Measurements from ENCODE around the gene SYT2. TPM values are rescaled to one million over a fixed set of nuclear protein-coding genes. Genes with fewer than 3 reads are reported as not detected.

Gene SYT2
- total RNA-seq, 1 donor from 2014 or later: 0.06 TPM

DNA sequence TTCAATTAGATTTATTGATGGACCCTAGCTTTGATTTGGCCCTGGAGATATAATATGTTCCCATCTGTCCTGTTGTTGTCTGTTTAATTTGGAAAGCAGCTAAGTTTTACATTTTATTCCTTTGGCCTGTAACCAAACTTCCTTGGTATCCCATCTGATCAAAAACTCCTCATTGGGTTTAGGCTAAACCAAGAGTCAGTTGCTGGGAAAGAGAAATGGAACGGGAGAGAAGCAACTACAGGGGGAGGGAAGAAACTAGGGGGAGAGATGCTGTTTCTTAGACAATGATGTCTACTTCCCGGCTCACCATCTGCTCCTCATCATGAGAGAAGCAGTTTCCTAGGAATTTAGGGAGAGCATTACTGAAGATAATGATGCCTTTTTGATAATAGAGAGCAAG is 141.8 kb downstream of the SYT2 start:
- H3K27me3 ChIP-seq: no peaks in the 10 kb centered on the region
- H3K4me3 ChIP-seq: no peak overlapping the region
- DNase-seq: no peak
- H3K9me3 ChIP-seq: no peaks in the 10 kb centered on the region
- peaks cover 42% of the 10 kb centered on the region for H3K36me3 ChIP-seq
- peaks cover 25% of the 10 kb centered on the region for H3K4me1 ChIP-seq
- peak overlapping the region; percentile 45 for H3K27ac ChIP-seq
- ATAC-seq: no peak
- TF ChIP-seq, protein P1, sequence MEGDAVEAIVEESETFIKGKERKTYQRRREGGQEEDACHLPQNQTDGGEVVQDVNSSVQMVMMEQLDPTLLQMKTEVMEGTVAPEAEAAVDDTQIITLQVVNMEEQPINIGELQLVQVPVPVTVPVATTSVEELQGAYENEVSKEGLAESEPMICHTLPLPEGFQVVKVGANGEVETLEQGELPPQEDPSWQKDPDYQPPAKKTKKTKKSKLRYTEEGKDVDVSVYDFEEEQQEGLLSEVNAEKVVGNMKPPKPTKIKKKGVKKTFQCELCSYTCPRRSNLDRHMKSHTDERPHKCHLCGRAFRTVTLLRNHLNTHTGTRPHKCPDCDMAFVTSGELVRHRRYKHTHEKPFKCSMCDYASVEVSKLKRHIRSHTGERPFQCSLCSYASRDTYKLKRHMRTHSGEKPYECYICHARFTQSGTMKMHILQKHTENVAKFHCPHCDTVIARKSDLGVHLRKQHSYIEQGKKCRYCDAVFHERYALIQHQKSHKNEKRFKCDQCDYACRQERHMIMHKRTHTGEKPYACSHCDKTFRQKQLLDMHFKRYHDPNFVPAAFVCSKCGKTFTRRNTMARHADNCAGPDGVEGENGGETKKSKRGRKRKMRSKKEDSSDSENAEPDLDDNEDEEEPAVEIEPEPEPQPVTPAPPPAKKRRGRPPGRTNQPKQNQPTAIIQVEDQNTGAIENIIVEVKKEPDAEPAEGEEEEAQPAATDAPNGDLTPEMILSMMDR (IDR thresholded peaks at IDR 0.05): no peak
- intact Hi-C loops (cut with DNase I): no loop called here

DNA sequence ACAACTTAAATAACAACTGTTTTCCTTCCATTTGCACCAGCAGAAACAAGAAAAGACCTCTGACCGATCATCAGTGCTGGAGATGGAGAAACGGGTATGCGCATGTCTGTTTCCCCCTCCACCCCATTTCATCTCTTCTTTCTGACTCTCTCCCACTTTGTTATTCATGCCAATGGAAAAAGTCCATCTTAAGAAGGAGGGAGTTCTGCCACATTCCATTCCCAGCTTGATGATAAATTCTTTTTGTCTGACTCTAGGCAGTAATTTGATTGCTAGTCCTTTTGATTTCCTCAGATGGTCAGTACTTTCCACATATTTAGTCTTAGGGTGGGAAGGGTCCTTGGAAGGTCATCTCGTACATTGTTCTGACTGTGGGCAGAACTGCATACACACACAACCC is 142.5 kb downstream of the SYT2 start:
- Histone ChIP-seq H3K36me3 (peaks cover 49% of the 10 kb centered on the region), H3K4me3 (no peak overlapping the region), H3K9me3 (no peaks in the 10 kb centered on the region), H3K27me3 (no peaks in the 10 kb centered on the region), H3K4me1 (peaks cover 28% of the 10 kb centered on the region), H3K27ac (no peak overlapping the region)
- DNase-seq (no peak), ATAC-seq (no peak)
- intact Hi-C loops (cut with DNase I): no loop called here
- TF ChIP-seq, protein P1 (IDR thresholded peaks at IDR 0.05): no peak

DNA sequence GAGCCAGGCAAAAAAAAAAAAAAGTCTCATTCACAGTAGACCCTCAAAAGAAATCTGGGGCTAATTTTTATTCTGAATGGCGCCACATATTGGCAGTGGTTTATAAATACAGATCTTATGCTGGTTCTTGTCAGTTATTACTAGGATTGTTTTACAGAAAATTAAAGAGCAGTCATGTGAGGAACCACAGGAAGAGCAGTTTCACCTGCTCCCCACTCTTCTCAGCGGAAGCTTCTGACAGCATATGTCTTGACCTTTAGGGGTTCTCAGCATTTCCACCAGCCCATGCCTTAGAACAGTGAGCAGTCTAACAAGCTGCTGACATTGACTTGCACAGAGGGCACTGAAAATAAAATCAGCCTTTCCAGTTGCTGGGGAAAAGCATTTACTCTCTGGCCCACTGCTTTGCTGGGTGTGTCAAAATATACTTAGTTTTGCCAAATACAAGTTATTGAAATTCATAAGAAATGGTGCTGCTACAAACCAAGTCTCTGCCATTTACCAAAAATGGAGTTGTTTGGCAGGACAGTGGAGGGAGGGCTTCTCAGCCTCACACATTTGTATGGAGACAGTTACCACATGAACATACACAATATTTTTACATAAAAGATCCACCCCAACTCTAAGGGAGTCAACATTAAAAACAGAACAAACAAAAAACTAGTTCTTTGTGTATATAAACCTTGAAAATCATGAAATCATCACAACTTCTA is 144.2 kb downstream of the SYT2 start:
- Histone ChIP-seq H3K36me3 (peaks cover 43% of the 10 kb centered on the region), H3K4me3 (no peak overlapping the region), H3K27ac (peak overlapping the region; percentile 4), H3K4me1 (peaks cover 30% of the 10 kb centered on the region), H3K27me3 (no peaks in the 10 kb centered on the region), H3K9me3 (no peaks in the 10 kb centered on the region)
- ATAC-seq (no peak), DNase-seq (no peak)
- intact Hi-C loops (cut with DNase I): no loop called here
- TF ChIP-seq, protein P1 (IDR thresholded peaks at IDR 0.05): no peak

DNA sequence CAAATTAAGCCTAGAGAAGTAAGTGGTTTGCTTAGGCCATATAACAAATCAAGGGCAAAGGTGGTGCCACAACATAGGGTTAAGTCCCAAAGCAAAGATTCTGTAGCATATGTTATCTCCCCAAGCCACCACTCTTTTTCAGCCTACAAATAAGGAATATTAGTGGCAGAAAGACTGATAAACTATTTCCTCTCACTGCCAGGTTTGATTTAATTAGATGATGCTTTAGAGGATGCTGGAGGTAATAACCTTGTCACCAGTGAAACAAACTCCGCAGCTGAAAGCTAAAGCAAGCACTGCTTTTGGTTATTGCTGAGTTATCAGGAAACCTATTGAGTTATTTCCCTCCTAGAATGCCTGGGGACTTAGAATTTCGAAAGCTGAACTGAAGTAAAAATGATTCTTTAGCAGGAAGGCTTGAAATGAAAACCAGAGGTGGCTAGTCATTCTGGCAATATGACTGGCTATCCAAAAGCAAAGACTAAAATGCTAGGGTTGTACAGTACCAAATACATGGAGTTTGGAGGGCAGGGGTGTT is 145.2 kb downstream of the SYT2 start:
- Histone ChIP-seq H3K36me3 (peaks cover 43% of the 10 kb centered on the region), H3K4me3 (no peak overlapping the region), H3K9me3 (no peaks in the 10 kb centered on the region), H3K4me1 (peaks cover 30% of the 10 kb centered on the region), H3K27ac (peak overlapping the region; percentile 4), H3K27me3 (no peaks in the 10 kb centered on the region)
- TF ChIP-seq, protein P1 (IDR thresholded peaks at IDR 0.05): no peak
- intact Hi-C loops (cut with DNase I): no loop called here
- no peak for DNase-seq
- no peak for ATAC-seq

DNA sequence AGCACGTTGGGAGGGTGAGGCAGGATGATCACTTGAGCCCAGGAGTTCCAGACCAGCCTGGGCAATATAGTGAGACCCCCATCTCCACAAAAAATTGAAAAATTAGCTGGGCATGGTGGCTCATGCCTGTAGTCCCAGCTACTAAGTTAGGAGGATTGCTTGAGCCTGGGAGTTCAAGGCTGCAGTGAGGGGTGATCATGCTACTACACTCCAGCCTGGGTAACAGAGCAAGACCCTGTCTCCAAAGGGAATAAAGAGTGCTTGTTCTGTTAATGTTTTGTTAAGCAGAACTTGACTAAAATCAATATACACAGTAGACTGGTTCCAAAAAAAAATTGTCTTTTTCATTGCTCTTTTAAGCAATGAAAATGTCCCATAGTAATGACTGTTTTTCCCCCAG is 146.4 kb downstream of the SYT2 start:
- Histone ChIP-seq H3K36me3 (peaks cover 37% of the 10 kb centered on the region), H3K4me3 (no peak overlapping the region), H3K27ac (no peak overlapping the region), H3K27me3 (no peaks in the 10 kb centered on the region), H3K4me1 (peaks cover 24% of the 10 kb centered on the region), H3K9me3 (no peaks in the 10 kb centered on the region)
- intact Hi-C loops (cut with DNase I): no loop called here
- DNase-seq: no peak
- TF ChIP-seq, protein P1 (IDR thresholded peaks at IDR 0.05): no peak
- no peak for ATAC-seq

All from upper lobe of right lung (tissue), 1 donor.